Naive thymus-derived CD4-positive, alpha-beta T cell (primary cell): ENCODE data around the gene ONECUT1. TPM values are rescaled to one million over a fixed set of nuclear protein-coding genes. Genes with fewer than 3 reads are reported as not detected.
"Not testable (repeated sequence)": the region's sequence is repeated elsewhere in the genome, so short reads cannot be mapped to it uniquely, and the experiment has no call there.

Experiments
- ATAC-seq: fragments of 150-1000 bp; cut with Tn5 transposase; 2 replicates; pipeline ENCODE4 v1.10.0; 2021; ENCODE audit warnings: mild to moderate bottlenecking, moderate library complexity
- CTCF ChIA-PET: fragments of 350-600 bp; sonication (Branson Sonifier 250); formaldehyde crosslinking; loops from one replicate; lab custom pipeline; 2021; ENCODE audit warnings: antibody characterized with exemption; lab: Charles Lee
- POLR2A ChIA-PET: fragments of 350-600 bp; sonication (Branson Sonifier 250); formaldehyde crosslinking; loops from one replicate; lab custom pipeline; 2021; ENCODE audit warnings: antibody characterized with exemption, inconsistent platforms; lab: Charles Lee
- DNase-seq, 9 donors: peaks; one replicate each; pipeline versions ENCODE4 v3.0.0 to v3.0.0-alpha.2; 2020 to 2022; ENCODE audit warnings: mixed read lengths in 1 of 9
- H3K27ac ChIP-seq: one replicate; pipeline ENCODE4 v1.7.0; 2013; ENCODE audit warnings: mild to moderate bottlenecking, low read depth, low read length, moderate library complexity
- H3K27me3 ChIP-seq, 2 donors: one replicate each; pipeline ENCODE4 v1.7.0; 2013; ENCODE audit warnings: low read length in 2 of 2, mild to moderate bottlenecking in 2 of 2, moderate library complexity in 2 of 2; ENCODE audit not compliant: control insufficient read depth in 2 of 2, insufficient read depth in 2 of 2
- H3K36me3 ChIP-seq, 3 experiments: 1 replicate in 2 of 3; 2 replicates in 1 of 3; pipeline ENCODE4 v1.7.0; 2013; ENCODE audit warnings: low read length in 3 of 3, mild to moderate bottlenecking in 3 of 3, moderate library complexity in 1 of 3; ENCODE audit not compliant: insufficient read depth in 3 of 3, control insufficient read depth in 2 of 3
- H3K4me1 ChIP-seq, 2 donors: one replicate each; pipeline ENCODE4 v1.7.0; 2013; ENCODE audit warnings: low read length in 2 of 2, mild to moderate bottlenecking in 2 of 2, moderate library complexity in 1 of 2; ENCODE audit not compliant: control insufficient read depth in 2 of 2, insufficient read depth in 2 of 2
- H3K4me3 ChIP-seq: 2 replicates; pipeline ENCODE4 v1.7.0; 2013; ENCODE audit warnings: mild to moderate bottlenecking, low read length
- H3K9me3 ChIP-seq, 3 experiments: 1 replicate in 2 of 3; 2 replicates in 1 of 3; pipeline ENCODE4 v1.7.0; 2013; ENCODE audit warnings: low read length in 3 of 3; ENCODE audit not compliant: control insufficient read depth in 2 of 3
- H3K27ac Mint-ChIP-seq, 9 donors: one replicate each; pipeline ENCODE4 v1.8.0; 2020 to 2022; ENCODE audit warnings: mixed read lengths in 9 of 9, mild to moderate bottlenecking in 8 of 9, moderate library complexity in 5 of 9, inconsistent platforms in 2 of 9
- H3K27me3 Mint-ChIP-seq, 5 donors: one replicate each; pipeline ENCODE4 v1.8.0; 2021 to 2022; ENCODE audit warnings: mixed read lengths in 5 of 5, mild to moderate bottlenecking in 1 of 5
- H3K36me3 Mint-ChIP-seq, 5 donors: one replicate each; pipeline ENCODE4 v1.8.0; 2020 to 2022; ENCODE audit warnings: mixed read lengths in 5 of 5, mild to moderate bottlenecking in 3 of 5, inconsistent platforms in 1 of 5
- H3K4me1 Mint-ChIP-seq, 7 donors: one replicate each; pipeline ENCODE4 v1.8.0; 2020 to 2022; ENCODE audit warnings: mixed read lengths in 7 of 7, mild to moderate bottlenecking in 3 of 7, inconsistent platforms in 1 of 7
- H3K4me3 Mint-ChIP-seq, 10 donors: one replicate each; pipeline ENCODE4 v1.8.0; 2020 to 2022; ENCODE audit warnings: mild to moderate bottlenecking in 10 of 10, mixed read lengths in 10 of 10, moderate library complexity in 6 of 10, inconsistent platforms in 2 of 10
- H3K9me3 Mint-ChIP-seq, 11 donors: one replicate each; pipeline ENCODE4 v1.8.0; 2020 to 2022; ENCODE audit warnings: mixed read lengths in 11 of 11, mild to moderate bottlenecking in 4 of 11, inconsistent platforms in 1 of 11, moderate library complexity in 1 of 11
- intact Hi-C, 2 donors: fragments of 100-400 bp; cut with micrococcal nuclease; formaldehyde crosslinking; loops; one replicate each; pipeline ENCODE4 v1.15.1; 2023
- polyA plus RNA-seq, 2 donors: library from polyadenylated mRNA; unstranded; fragments of 300-500 nt; fragmentation: Illumina TruSeq; gene quantifications; one replicate each; pipeline ENCODE4 v1.2.3, GENCODE V29; 2021
- total RNA-seq, 6 experiments: library from RNA in 5 of 6; stranded (reverse) in 5 of 6; gene quantifications; 1 replicate in 5 of 6; 2 replicates in 1 of 6; pipeline ENCODE4 v1.2.3 and lab custom pipeline; 2021 to 2026

Gene ONECUT1
- total RNA-seq (not detected), polyA plus RNA-seq (not detected), total RNA-seq (lab: John Stamatoyannopoulos, UW) (not detected)

DNA sequence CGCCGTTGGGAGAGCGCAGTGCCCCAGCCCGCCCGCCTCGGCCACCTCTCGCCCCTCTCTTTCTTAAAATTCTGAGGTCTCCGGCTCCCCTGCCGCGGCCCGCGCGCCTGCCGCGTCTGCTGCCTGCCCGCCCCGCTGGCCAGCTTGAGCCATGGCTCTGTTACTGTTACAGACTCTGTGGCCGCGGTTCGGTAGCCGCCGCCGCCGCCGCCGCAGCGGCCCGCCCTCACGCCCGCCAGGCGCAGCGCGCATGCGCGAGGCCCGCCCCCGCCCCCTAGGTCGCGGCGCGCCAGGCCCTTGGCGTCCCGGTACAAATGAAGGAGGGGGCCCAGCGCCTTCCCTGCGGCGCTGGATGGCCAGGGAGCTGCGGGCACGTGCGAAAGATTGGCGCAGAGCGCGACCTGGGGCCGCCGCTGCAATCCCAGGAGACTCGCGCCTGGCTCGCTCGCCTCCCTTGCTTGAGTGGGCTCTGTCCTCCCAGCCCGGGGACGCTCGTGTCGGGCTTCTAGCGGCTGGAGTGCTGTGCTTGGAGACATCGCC is at the start of gene ONECUT1:
Gene ONECUT1, minus strand, starts transcription at position 168 of the 540 bp plus-strand sequence. CDS start 452 bp downstream, outside the sequence.
- Histone ChIP-seq H3K4me3 (peak within 1 kb of the TSS; percentile 20), H3K9me3 (no peaks in the 10 kb centered on the region), H3K4me1 (peaks cover 0 to 7% of the 10 kb centered on the region in 2 donors), H3K27ac (no peak within 1 kb of the TSS), H3K36me3 (no peaks in the 10 kb centered on the region), H3K27me3 (peaks cover 3 to 32% of the 10 kb centered on the region in 2 donors)
- H3K27ac Mint-ChIP-seq = peak within 1 kb of the TSS in 1 of 9 donors; percentile 74
- intact Hi-C loops = no loop called here
- H3K27me3 Mint-ChIP-seq = peaks cover 67 to 94% (median 78%) of the 10 kb centered on the region in 5 donors
- H3K4me1 Mint-ChIP-seq = peaks cover 5 to 38% (median 14%) of the 10 kb centered on the region in 7 donors
- ATAC-seq (peak; percentile 52), DNase-seq (peak in 2 of 9 donors; percentile 32 to 73)
- H3K4me3 Mint-ChIP-seq = peak within 1 kb of the TSS; percentile 71 to 88 (median 79)
- ChIA-PET CTCF (no interaction called here), POLR2A (no interaction called here)
- no peaks in the 10 kb centered on the region for H3K36me3 Mint-ChIP-seq
- H3K9me3 Mint-ChIP-seq = peaks cover 0 to 6% (median 0%) of the 10 kb centered on the region in 11 donors

GRCh38 chr15:52834379-52834778 is 44.2 kb upstream of the ONECUT1 start:
- ATAC-seq (no peak), DNase-seq (no peak)
- Mint-ChIP-seq H3K4me1 (no peaks in the 10 kb centered on the region), H3K9me3 (peaks cover 0 to 13% (median 2%) of the 10 kb centered on the region in 11 donors), H3K36me3 (peaks cover 0 to 4% (median 0%) of the 10 kb centered on the region in 5 donors), H3K27me3 (peaks cover 3 to 28% (median 19%) of the 10 kb centered on the region in 5 donors), H3K4me3 (no peak overlapping the region), H3K27ac (no peak overlapping the region)
- Histone ChIP-seq H3K9me3 (no peaks in the 10 kb centered on the region), H3K4me3 (no peak overlapping the region), H3K27me3 (no peaks in the 10 kb centered on the region), H3K4me1 (no peaks in the 10 kb centered on the region), H3K36me3 (no peaks in the 10 kb centered on the region), H3K27ac (no peak overlapping the region)
- ChIA-PET CTCF (no interaction called here), POLR2A (no interaction called here)
- intact Hi-C loops = no loop called here

DNA sequence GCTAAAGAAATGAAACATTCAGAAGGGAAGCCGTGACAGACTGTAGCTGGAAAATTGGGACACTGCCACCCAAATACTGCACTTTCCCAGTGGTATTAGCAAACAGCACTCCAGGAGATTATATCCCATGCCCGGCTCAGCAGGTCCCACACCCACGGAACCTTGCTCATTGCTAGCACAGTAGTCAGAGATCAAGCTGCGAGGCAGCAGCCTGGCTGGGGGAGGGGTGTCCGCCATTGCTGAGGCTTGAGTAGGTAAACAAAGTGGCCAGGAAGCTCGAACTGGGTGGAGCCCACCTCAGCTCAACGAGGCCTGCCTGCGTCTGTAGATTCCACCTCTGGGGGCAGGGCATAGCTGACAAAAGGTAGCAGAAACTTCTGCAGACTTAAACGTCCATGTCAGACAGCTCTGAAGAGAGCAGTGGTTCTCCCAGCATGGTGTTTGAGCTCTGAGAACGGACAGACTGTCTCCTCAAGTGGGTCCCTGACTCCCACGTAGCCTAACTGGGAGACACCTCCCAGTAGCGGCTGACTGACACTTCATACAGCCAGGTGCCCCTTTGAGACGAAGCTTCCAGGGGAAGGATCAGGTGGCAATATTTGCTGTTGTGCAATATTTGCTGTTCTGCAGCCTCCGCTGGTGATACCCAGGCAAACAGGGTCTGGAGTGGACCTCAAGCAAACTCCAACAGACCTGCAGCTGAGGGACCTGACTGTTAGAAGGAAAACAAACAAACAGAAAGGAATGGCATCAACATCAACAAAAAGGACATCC is 34.2 kb upstream of the ONECUT1 start:
- H3K27ac ChIP-seq, intact Hi-C loops, H3K4me3 Mint-ChIP-seq, CTCF ChIA-PET, POLR2A ChIA-PET, H3K27me3 ChIP-seq, H3K36me3 ChIP-seq, H3K27ac Mint-ChIP-seq, DNase-seq, H3K4me1 ChIP-seq, ATAC-seq, H3K4me3 ChIP-seq, H3K4me1 Mint-ChIP-seq, H3K36me3 Mint-ChIP-seq, H3K9me3 ChIP-seq: not testable (repeated sequence)
- H3K27me3 Mint-ChIP-seq = peaks cover 11 to 64% (median 43%) of the 10 kb centered on the region in 5 donors
- H3K9me3 Mint-ChIP-seq = peaks cover 0 to 20% (median 5%) of the 10 kb centered on the region in 11 donors

- Mint-ChIP-seq H3K4me3 (no peak overlapping the region), H3K27me3 (peaks cover 23 to 82% (median 61%) of the 10 kb centered on the region in 5 donors), H3K27ac (no peak overlapping the region), H3K36me3 (no peaks in the 10 kb centered on the region), H3K9me3 (peaks cover 0 to 16% (median 5%) of the 10 kb centered on the region in 11 donors), H3K4me1 (no peaks in the 10 kb centered on the region)
- Histone ChIP-seq H3K9me3 (no peaks in the 10 kb centered on the region), H3K36me3 (no peaks in the 10 kb centered on the region), H3K27ac (no peak overlapping the region), H3K27me3 (no peaks in the 10 kb centered on the region), H3K4me1 (no peaks in the 10 kb centered on the region), H3K4me3 (no peak overlapping the region)
- CTCF ChIA-PET = no interaction called here
- POLR2A ChIA-PET = no interaction called here
- intact Hi-C loops = no loop called here
- DNase-seq = no peak
- ATAC-seq = no peak
Observed at GRCh38 chr15:52822475-52822874, 32.3 kb upstream of the ONECUT1 start.

- ATAC-seq (no peak), DNase-seq (no peak)
- Mint-ChIP-seq H3K4me1 (no peaks in the 10 kb centered on the region), H3K4me3 (no peak overlapping the region), H3K27me3 (peaks cover 23 to 75% (median 73%) of the 10 kb centered on the region in 5 donors), H3K27ac (no peak overlapping the region), H3K36me3 (no peaks in the 10 kb centered on the region), H3K9me3 (peaks cover 0 to 27% (median 6%) of the 10 kb centered on the region in 11 donors)
- no peaks in the 10 kb centered on the region for H3K4me1 ChIP-seq
- H3K27me3 ChIP-seq = no peaks in the 10 kb centered on the region
- ChIA-PET CTCF (no interaction called here), POLR2A (no interaction called here)
- intact Hi-C loops = no loop called here
- H3K36me3 ChIP-seq = no peaks in the 10 kb centered on the region
- no peak overlapping the region for H3K27ac ChIP-seq
- H3K9me3 ChIP-seq = no peaks in the 10 kb centered on the region
- H3K4me3 ChIP-seq = no peak overlapping the region
Observed at GRCh38 chr15:52819253-52819652, 29.1 kb upstream of the ONECUT1 start.

- H3K4me3 Mint-ChIP-seq, H3K9me3 ChIP-seq, POLR2A ChIA-PET, H3K36me3 Mint-ChIP-seq, H3K27me3 ChIP-seq, H3K27ac Mint-ChIP-seq, H3K4me1 ChIP-seq, ATAC-seq, H3K27ac ChIP-seq, DNase-seq, H3K36me3 ChIP-seq, H3K4me3 ChIP-seq, CTCF ChIA-PET, intact Hi-C loops, H3K4me1 Mint-ChIP-seq: not testable (repeated sequence)
- Mint-ChIP-seq H3K27me3 (peaks cover 25 to 83% (median 78%) of the 10 kb centered on the region in 5 donors), H3K9me3 (peaks cover 0 to 27% (median 6%) of the 10 kb centered on the region in 11 donors)
Observed at GRCh38 chr15:52815899-52816298, 25.8 kb upstream of the ONECUT1 start.
